CD4-positive, alpha-beta memory T cell (primary cell): Measurements from ENCODE around the gene VAV2. TPM values are rescaled to one million over a fixed set of nuclear protein-coding genes. Genes with fewer than 3 reads are reported as not detected.
"Not testable (repeated sequence)": the region's sequence is repeated elsewhere in the genome, so short reads cannot be mapped to it uniquely, and the experiment has no call there.

Source experiments
- CTCF ChIA-PET: fragments of 350-600 bp; sonication (Branson Sonifier 250); formaldehyde crosslinking; loops from one replicate; lab custom pipeline; 2021; ENCODE audit warnings: inconsistent platforms; ENCODE audit not compliant: partially characterized antibody; lab: Charles Lee
- POLR2A ChIA-PET: fragments of 350-600 bp; sonication (Branson Sonifier 250); formaldehyde crosslinking; loops from one replicate; lab custom pipeline; 2021; ENCODE audit not compliant: partially characterized antibody; lab: Charles Lee
- DNase-seq, 5 donors: peaks; one replicate each; pipeline versions ENCODE4 v3.0.0 to v3.0.0-alpha.2; 2020 to 2022; ENCODE audit warnings: mixed read lengths in 1 of 5
- H3K27ac ChIP-seq: one replicate; pipeline ENCODE4 v1.7.0; 2013; ENCODE audit warnings: low read depth, low read length
- H3K27me3 ChIP-seq: 2 replicates; pipeline ENCODE4 v1.7.0; 2013; ENCODE audit warnings: mild to moderate bottlenecking, low read length, moderate library complexity; ENCODE audit not compliant: insufficient read depth
- H3K36me3 ChIP-seq: 2 replicates; pipeline ENCODE4 v1.7.0; 2013; ENCODE audit warnings: mild to moderate bottlenecking, low read length, moderate library complexity; ENCODE audit not compliant: insufficient read depth
- H3K4me1 ChIP-seq: 2 replicates; pipeline ENCODE4 v1.7.0; 2013; ENCODE audit warnings: mild to moderate bottlenecking, low read length, moderate library complexity; ENCODE audit not compliant: insufficient read depth
- H3K4me3 ChIP-seq, 2 donors: one replicate each; pipeline ENCODE4 v1.7.0; 2013; ENCODE audit warnings: low read length in 2 of 2, mild to moderate bottlenecking in 1 of 2
- H3K9me3 ChIP-seq, 2 donors: one replicate each; pipeline ENCODE4 v1.7.0; 2013; ENCODE audit warnings: low read length in 2 of 2, control low read depth in 1 of 2; ENCODE audit not compliant: control insufficient read depth in 1 of 2
- H3K27ac Mint-ChIP-seq, 7 donors: one replicate each; pipeline ENCODE4 v1.8.0; 2020 to 2021; ENCODE audit warnings: mixed read lengths in 7 of 7, mild to moderate bottlenecking in 6 of 7, inconsistent platforms in 3 of 7, moderate library complexity in 3 of 7
- H3K27me3 Mint-ChIP-seq, 2 donors: one replicate each; pipeline ENCODE4 v1.8.0; 2020 to 2021; ENCODE audit warnings: mixed read lengths in 2 of 2
- H3K36me3 Mint-ChIP-seq, 2 donors: one replicate each; pipeline ENCODE4 v1.8.0; 2020 to 2021; ENCODE audit warnings: mixed read lengths in 2 of 2, inconsistent platforms in 1 of 2, mild to moderate bottlenecking in 1 of 2
- H3K4me1 Mint-ChIP-seq, 4 donors: one replicate each; pipeline ENCODE4 v1.8.0; 2020 to 2021; ENCODE audit warnings: mixed read lengths in 4 of 4, mild to moderate bottlenecking in 1 of 4
- H3K4me3 Mint-ChIP-seq, 8 donors: one replicate each; pipeline ENCODE4 v1.8.0; 2020 to 2021; ENCODE audit warnings: mixed read lengths in 8 of 8, mild to moderate bottlenecking in 7 of 8, moderate library complexity in 6 of 8, inconsistent platforms in 3 of 8
- H3K9me3 Mint-ChIP-seq, 8 donors: one replicate each; pipeline ENCODE4 v1.8.0; 2020 to 2021; ENCODE audit warnings: mixed read lengths in 8 of 8, mild to moderate bottlenecking in 5 of 8, inconsistent platforms in 3 of 8, moderate library complexity in 1 of 8
- intact Hi-C: fragments of 100-400 bp; cut with micrococcal nuclease; formaldehyde crosslinking; loops from one replicate; pipeline ENCODE4 v1.15.1; 2023
- polyA plus RNA-seq, 2 donors: library from polyadenylated mRNA; unstranded; fragments of 300-500 nt; fragmentation: Illumina TruSeq; gene quantifications; one replicate each; pipeline ENCODE4 v1.2.3, GENCODE V29; 2021
- total RNA-seq, 2 experiments: library from RNA; stranded (reverse); gene quantifications; one replicate each; pipeline ENCODE4 v1.2.3, GENCODE V29; 2021

Gene VAV2
- total and polyA plus RNA-seq, 4 experiments from 2014 or later = 0.26 to 3.0 (median 1.0) TPM

- Mint-ChIP-seq H3K9me3 (peaks cover 0 to 1% (median 0%) of the 10 kb centered on the region in 8 donors), H3K27ac (peak overlapping the region in 1 of 7 donors; percentile 25), H3K36me3 (no peaks in the 10 kb centered on the region), H3K4me3 (peak overlapping the region in 4 of 8 donors; percentile 46 to 66 (median 56)), H3K27me3 (peaks cover 2 to 4% of the 10 kb centered on the region in 2 donors), H3K4me1 (peaks cover 1 to 16% (median 6%) of the 10 kb centered on the region in 4 donors)
- intact Hi-C loops = no loop called here
- POLR2A ChIA-PET = no interaction called here
- no peaks in the 10 kb centered on the region for H3K36me3 ChIP-seq
- H3K4me3 ChIP-seq = no peak overlapping the region
- H3K9me3 ChIP-seq = no peaks in the 10 kb centered on the region
- H3K27ac ChIP-seq = no peak overlapping the region
- CTCF ChIA-PET = interaction anchor here (0.6 kb wide), 1 partner anchor 17 kb away, joined by 3 read pairs; no protein-coding TSS in a partner anchor
- no peaks in the 10 kb centered on the region for H3K27me3 ChIP-seq
- no peak for DNase-seq
- peaks cover 16% of the 10 kb centered on the region for H3K4me1 ChIP-seq
Measured at GRCh38 chr9:133989625-133990365, 2.3 kb downstream of the VAV2 start.

GRCh38 chr9:133988771-133989170 lies 3.4 kb downstream of the VAV2 start:
- H3K4me3 ChIP-seq, H3K9me3 Mint-ChIP-seq, intact Hi-C loops, H3K9me3 ChIP-seq, H3K27me3 ChIP-seq, H3K36me3 Mint-ChIP-seq, H3K27ac Mint-ChIP-seq, CTCF ChIA-PET, H3K4me1 ChIP-seq, H3K27ac ChIP-seq, H3K36me3 ChIP-seq, DNase-seq, H3K4me1 Mint-ChIP-seq, H3K4me3 Mint-ChIP-seq, POLR2A ChIA-PET, H3K27me3 Mint-ChIP-seq: not testable (repeated sequence)

GRCh38 chr9:133987946-133988665 lies 4.0 kb downstream of the VAV2 start:
- peaks cover 2% of the 10 kb centered on the region for H3K4me1 ChIP-seq
- no peak for DNase-seq
- H3K36me3 ChIP-seq = no peaks in the 10 kb centered on the region
- H3K4me3 Mint-ChIP-seq = peak overlapping the region in 1 of 8 donors; percentile 17
- H3K27ac Mint-ChIP-seq = no peak overlapping the region
- peaks cover 0 to 6% (median 2%) of the 10 kb centered on the region in 4 donors for H3K4me1 Mint-ChIP-seq
- intact Hi-C loops = no loop called here
- H3K27me3 Mint-ChIP-seq = peaks cover 2 to 4% of the 10 kb centered on the region in 2 donors
- no peak overlapping the region for H3K27ac ChIP-seq
- H3K4me3 ChIP-seq = no peak overlapping the region
- no peaks in the 10 kb centered on the region for H3K9me3 ChIP-seq
- H3K36me3 Mint-ChIP-seq = no peaks in the 10 kb centered on the region
- peaks cover 0 to 1% (median 0%) of the 10 kb centered on the region in 8 donors for H3K9me3 Mint-ChIP-seq
- H3K27me3 ChIP-seq = no peaks in the 10 kb centered on the region
- CTCF ChIA-PET = no interaction called here
- POLR2A ChIA-PET = no interaction called here

GRCh38 chr9:133987446-133987788 lies 4.7 kb downstream of the VAV2 start:
- intact Hi-C loops = no loop called here
- CTCF ChIA-PET = no interaction called here
- Histone ChIP-seq H3K27ac (no peak overlapping the region), H3K36me3 (no peaks in the 10 kb centered on the region), H3K4me3 (no peak overlapping the region), H3K4me1 (no peaks in the 10 kb centered on the region), H3K27me3 (no peaks in the 10 kb centered on the region), H3K9me3 (no peaks in the 10 kb centered on the region)
- Mint-ChIP-seq H3K4me1 (peaks cover 0 to 6% (median 2%) of the 10 kb centered on the region in 4 donors), H3K9me3 (peaks cover 0 to 1% (median 0%) of the 10 kb centered on the region in 8 donors), H3K27ac (no peak overlapping the region), H3K4me3 (no peak overlapping the region), H3K36me3 (no peaks in the 10 kb centered on the region), H3K27me3 (peaks cover 2 to 4% of the 10 kb centered on the region in 2 donors)
- POLR2A ChIA-PET = no interaction called here
- DNase-seq = no peak

DNA sequence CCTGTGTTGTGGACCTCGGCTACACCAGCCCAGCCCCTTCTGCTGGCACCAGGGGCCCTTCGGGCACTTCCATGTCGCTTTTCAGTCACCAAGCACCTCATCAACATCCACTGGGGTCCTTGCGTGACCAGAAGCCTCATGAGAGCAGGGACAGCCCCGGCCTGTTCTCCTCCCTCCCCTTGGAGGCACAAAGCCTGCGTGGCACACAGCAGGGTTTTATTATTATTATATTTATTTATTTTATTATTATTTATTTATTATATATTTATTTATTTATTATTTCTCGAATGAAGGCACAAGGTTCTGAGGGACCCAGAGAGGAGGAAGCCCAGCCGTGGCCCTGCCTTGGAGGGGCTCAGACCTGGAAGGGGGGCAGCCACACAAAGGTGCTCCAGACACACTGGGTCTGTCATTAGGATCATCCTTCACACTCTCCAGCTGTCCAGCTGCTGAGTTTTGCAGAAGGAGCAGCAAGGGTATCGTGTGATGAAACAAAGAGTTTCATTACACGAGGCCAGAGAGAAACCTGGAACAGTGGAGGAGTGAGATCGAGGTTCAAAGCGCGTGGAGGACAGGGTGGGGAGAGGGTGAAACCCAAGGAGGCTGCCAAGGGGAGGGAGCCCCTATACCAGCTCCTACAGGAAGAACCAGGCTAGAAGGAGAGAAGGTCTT lies 5.2 kb downstream of the VAV2 start:
- Histone ChIP-seq H3K27me3 (no peaks in the 10 kb centered on the region), H3K4me1 (no peaks in the 10 kb centered on the region), H3K4me3 (no peak overlapping the region), H3K27ac (no peak overlapping the region), H3K9me3 (no peaks in the 10 kb centered on the region), H3K36me3 (no peaks in the 10 kb centered on the region)
- DNase-seq = no peak
- intact Hi-C loops = no loop called here
- Mint-ChIP-seq H3K36me3 (no peaks in the 10 kb centered on the region), H3K27me3 (peaks cover 2 to 4% of the 10 kb centered on the region in 2 donors), H3K9me3 (peaks cover 0 to 1% (median 0%) of the 10 kb centered on the region in 8 donors), H3K4me1 (peaks cover 0 to 6% (median 2%) of the 10 kb centered on the region in 4 donors), H3K27ac (no peak overlapping the region), H3K4me3 (no peak overlapping the region)
- ChIA-PET CTCF (no interaction called here), POLR2A (no interaction called here)

- no peaks in the 10 kb centered on the region for H3K27me3 ChIP-seq
- H3K4me1 ChIP-seq = no peaks in the 10 kb centered on the region
- H3K9me3 Mint-ChIP-seq = peaks cover 0 to 1% (median 0%) of the 10 kb centered on the region in 8 donors
- H3K27ac ChIP-seq = no peak overlapping the region
- no peak for DNase-seq
- no peak overlapping the region for H3K4me3 ChIP-seq
- intact Hi-C loops = no loop called here
- H3K9me3 ChIP-seq = no peaks in the 10 kb centered on the region
- no peaks in the 10 kb centered on the region for H3K36me3 ChIP-seq
- ChIA-PET POLR2A (no interaction called here), CTCF (no interaction called here)
- H3K27ac Mint-ChIP-seq = no peak overlapping the region
- H3K27me3 Mint-ChIP-seq = peaks cover 2 to 4% of the 10 kb centered on the region in 2 donors
- no peak overlapping the region for H3K4me3 Mint-ChIP-seq
- no peaks in the 10 kb centered on the region for H3K36me3 Mint-ChIP-seq
- H3K4me1 Mint-ChIP-seq = peaks cover 0 to 6% (median 2%) of the 10 kb centered on the region in 4 donors
Measured at GRCh38 chr9:133986061-133986460, 6.1 kb downstream of the VAV2 start.
